Astrocyte of the cerebellum (primary cell): ENCODE results near the gene ERBIN.
"Not testable (repeated sequence)": the region's sequence is repeated elsewhere in the genome, so short reads cannot be mapped to it uniquely, and the experiment has no call there.

ENCODE experiments used
- DNase-seq: peaks from one replicate; pipeline ENCODE4 v3.0.0-alpha.2; 2011; ENCODE audit warnings: low read depth
- H3K4me3 ChIP-seq: 2 replicates; pipeline ENCODE4 v1.5.1; 2011; ENCODE audit warnings: mild to moderate bottlenecking, low read depth, low read length, moderate library complexity
- in situ Hi-C: cut with HindIII; loops from 2 replicates; pipeline ENCODE4 v1.10.0; 2017; ENCODE audit warnings: low sequenced_read_pairs
- TF ChIP-seq, protein P1 (sequence below): IDR thresholded peaks from 2 replicates; pipeline ENCODE4 v1.5.1; 2012; ENCODE audit warnings: low read length, low read depth, moderate library complexity, mild to moderate bottlenecking; ENCODE audit errors: missing control alignments

ERBIN gene

DNA sequence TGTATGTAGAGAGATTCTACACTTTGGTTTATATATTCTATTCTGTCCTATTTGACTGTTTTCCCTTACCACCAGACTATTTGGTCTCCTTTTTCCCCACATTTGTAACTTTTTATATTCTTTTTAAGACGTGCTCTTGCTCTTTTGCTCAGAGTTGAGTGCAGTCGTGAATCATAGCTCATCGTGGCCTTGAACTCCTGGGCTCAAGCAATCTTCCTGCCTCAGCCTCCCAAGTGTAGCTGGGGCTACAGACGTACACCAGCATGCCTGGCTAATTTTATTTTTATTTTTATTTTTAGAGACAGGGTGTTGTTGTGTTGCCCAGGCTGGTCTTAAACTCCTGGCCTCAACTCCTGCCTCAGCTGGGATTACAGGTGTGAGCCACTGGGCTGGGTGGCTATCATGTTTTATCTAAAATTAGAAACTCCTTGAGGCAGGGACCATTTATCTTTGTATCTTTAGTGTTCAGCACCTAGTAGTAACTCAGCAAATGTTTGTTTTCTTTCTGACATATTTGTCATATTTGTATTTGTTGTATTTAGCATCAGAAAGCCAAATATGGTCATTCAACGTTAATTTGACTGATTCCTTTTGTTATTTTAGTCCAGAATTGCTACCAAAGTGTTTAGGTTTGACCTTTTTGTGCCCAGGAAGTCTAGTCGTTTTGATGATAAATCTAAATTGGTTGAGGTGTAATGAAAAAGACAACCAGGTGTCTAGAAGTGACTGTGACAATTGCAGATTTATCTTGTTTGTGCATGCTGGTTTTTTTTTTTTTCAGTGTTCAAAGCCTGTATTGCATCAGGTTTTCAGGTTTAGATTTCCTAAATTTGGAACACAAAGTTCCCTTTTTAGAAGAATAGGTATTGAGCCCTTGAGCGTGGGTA is 44.3 kb downstream of the ERBIN start:
- in situ Hi-C loops = no loop called here
- TF ChIP-seq, protein P1, sequence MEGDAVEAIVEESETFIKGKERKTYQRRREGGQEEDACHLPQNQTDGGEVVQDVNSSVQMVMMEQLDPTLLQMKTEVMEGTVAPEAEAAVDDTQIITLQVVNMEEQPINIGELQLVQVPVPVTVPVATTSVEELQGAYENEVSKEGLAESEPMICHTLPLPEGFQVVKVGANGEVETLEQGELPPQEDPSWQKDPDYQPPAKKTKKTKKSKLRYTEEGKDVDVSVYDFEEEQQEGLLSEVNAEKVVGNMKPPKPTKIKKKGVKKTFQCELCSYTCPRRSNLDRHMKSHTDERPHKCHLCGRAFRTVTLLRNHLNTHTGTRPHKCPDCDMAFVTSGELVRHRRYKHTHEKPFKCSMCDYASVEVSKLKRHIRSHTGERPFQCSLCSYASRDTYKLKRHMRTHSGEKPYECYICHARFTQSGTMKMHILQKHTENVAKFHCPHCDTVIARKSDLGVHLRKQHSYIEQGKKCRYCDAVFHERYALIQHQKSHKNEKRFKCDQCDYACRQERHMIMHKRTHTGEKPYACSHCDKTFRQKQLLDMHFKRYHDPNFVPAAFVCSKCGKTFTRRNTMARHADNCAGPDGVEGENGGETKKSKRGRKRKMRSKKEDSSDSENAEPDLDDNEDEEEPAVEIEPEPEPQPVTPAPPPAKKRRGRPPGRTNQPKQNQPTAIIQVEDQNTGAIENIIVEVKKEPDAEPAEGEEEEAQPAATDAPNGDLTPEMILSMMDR = no peak
- DNase-seq = no peak
- H3K4me3 ChIP-seq = no peak overlapping the region

DNA sequence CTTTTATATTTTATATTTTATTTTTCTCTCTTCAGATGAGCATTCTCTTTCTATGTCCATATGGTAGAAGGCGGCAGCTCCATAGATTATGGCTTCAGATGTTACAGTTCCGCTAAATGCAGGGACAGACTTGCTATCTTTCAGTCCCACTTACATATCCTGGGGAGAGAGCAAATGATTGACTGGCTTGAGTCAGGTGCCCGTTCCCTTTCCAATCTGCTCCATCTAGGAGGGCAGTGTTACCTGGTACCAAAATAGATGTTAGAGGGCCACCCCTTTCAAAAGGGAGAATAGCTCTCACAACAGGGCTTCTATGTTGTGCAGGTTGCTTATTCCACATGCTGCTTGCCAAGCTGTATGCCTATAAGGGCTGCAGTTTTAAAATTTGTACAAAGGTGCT is 45.3 kb downstream of the ERBIN start:
- TF ChIP-seq, protein P1 = no peak
- DNase-seq = no peak
- in situ Hi-C loops = no loop called here
- H3K4me3 ChIP-seq = no peak overlapping the region

DNA sequence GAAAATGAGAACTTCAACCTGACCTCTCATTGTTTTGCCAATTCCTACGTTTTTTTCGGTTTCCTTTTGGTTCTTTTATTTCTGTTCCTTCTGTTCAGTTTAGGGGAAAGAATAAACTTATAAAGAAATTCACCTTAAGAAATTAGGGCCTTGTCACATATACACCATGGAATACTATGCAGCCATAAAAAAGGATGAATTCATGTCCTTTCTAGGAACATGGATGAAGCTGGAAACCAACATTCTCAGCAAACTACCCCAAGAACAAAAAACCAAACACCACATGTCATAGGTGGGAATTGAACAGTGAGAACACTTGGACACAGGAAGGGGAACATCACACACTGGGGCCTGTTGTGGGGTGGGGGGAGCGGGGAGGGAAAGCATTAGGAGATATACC is 46.5 kb downstream of the ERBIN start:
- H3K4me3 ChIP-seq, DNase-seq, in situ Hi-C loops: not testable (repeated sequence)

DNA sequence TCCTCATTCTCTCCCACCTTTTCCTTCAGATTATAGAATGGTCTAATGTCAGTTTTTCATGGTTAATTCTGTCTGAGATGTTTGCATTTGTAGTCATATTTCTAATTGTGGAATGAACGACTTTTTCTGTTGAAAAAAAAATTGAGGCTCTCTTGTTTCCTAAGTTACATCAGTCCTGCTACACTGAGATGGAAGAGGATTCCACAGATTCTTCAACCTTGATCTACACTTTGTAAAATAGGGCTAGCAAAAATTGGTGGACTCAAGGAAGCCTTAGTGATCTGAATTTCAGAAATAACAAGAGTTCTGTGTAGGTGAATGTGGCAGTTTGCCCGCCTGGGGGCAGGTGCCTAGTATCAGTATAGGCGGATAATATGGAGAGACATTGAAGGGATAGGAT is 51.9 kb downstream of the ERBIN start:
- no peak for DNase-seq
- TF ChIP-seq, protein P1 = no peak
- no peak overlapping the region for H3K4me3 ChIP-seq
- in situ Hi-C loops = no loop called here

DNA sequence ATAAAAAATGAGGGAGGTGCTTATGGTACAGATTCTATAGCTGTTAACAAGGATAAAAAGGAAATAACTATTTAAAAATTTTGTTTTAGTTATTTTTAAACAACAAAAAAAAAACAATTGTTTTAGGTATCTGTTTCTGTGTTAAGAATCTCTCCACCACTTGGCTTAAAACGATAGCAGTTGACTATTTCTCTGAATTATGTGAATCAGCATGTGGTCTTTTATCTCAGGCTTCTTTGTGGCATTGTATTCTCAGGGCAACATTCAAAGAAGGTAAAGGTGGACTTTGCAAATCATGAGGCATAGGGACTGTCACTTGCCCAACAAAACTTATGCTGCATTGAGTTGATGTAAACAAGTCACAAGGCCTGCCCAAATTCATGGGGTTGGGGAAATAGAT is 55.2 kb downstream of the ERBIN start:
- in situ Hi-C loops = loop anchor here (5.0 kb wide), 2 partner anchors 51 to 69 kb away; no protein-coding TSS in a partner anchor
- DNase-seq = no peak
- TF ChIP-seq, protein P1 = no peak
- no peak overlapping the region for H3K4me3 ChIP-seq

DNA sequence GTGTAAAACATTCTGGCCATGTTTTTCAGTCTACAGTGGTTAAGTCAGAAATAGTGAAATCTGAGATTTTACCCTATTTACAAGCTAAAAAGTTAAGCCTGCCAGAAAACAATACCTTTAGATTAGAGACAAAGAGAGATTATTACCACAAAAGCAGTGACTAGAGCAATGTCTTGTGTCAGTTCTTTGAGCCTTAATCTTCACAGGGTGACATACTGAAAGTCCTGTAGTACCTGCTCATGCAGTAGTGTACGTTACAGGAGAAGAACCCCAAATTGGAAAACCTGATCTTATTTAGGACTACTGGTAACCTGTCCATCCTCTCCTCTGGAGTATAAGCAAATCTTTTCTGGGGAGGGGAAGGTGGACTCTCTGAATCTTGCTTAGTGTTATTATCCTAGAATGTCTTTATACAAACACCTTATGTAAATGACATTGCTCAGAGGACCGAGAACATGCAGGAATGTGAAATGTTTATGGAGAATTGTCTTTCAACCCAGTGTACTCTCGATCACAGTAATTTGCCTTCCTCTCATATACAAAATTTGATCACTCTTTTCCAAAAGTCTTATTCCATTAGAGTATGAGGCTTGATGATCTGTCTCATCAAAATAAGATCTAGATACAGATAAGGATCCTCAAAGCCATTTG is 55.7 kb downstream of the ERBIN start:
- TF ChIP-seq, protein P1 = no peak
- DNase-seq = no peak
- in situ Hi-C loops = loop anchor here (5.0 kb wide), 2 partner anchors 50 to 70 kb away; no protein-coding TSS in a partner anchor
- no peak overlapping the region for H3K4me3 ChIP-seq

DNA sequence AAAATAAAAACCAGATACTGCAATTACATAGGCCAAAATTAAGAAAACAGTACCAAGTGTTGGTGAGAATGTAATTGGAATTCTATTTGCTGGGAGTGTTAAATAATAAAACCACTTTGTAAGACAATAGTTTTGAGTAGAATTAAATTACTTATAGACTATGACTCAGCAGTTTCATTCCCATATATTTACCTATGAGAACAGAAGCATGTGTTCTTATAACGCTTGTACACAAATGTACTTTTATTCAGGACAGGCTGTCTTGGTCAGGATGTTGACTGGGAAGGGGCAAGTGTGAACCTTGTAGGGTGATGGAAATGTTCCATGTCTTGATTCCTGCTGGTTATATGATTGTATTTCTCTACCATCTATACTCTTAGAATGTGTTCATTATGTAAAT is 56.3 kb downstream of the ERBIN start:
- in situ Hi-C loops = loop anchor here (5.0 kb wide), 2 partner anchors 50 to 70 kb away; no protein-coding TSS in a partner anchor
- DNase-seq = no peak
- H3K4me3 ChIP-seq = no peak overlapping the region
- TF ChIP-seq, protein P1 = no peak
